ENCODE data around the gene PSORS1C1. TPM values are rescaled to one million over a fixed set of nuclear protein-coding genes. Genes with fewer than 3 reads are reported as not detected.
"Not testable (repeated sequence)": the region's sequence is repeated elsewhere in the genome, so short reads cannot be mapped to it uniquely, and the experiment has no call there.

PSORS1C1 gene, protein sequence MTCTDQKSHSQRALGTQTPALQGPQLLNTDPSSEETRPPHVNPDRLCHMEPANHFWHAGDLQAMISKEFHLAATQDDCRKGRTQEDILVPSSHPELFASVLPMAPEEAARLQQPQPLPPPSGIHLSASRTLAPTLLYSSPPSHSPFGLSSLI
- 0.16 TPM in 1 of 2 replicates, not detected in the other for polyA plus RNA-seq (2014; cell fraction: cytosol; rRNA removed)
- not detected in 2 replicates for polyA plus RNA-seq (2014; cell fraction: nucleus; rRNA removed)

GRCh38 chr6:31114541-31114878, at the start of gene PSORS1C1:
PSORS1C1 (plus strand) TSS chr6:31114800; CDS start chr6:31129633, 14,833 bp downstream.
- no peak for DNase-seq (ENCODE audit: low spot score)

DNA sequence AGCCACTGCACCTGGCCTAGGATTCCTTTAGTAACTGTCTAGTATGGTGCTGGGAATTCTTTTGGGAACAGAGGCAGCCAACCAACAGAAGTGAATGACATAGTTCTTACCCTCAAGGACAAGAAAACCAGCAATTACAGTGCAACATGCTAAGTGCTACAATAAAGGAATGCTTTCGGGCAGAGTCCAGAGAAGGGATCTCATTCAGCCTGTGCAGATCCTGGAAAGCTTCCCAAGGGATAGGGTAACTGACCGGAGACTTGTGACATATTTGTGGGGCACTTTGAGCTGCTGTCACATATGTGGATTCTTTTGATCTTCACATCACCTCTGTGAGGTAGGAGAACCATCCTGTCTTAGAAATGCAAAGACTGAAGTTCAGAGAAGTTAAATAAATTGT, 49.0 kb upstream of the PSORS1C1 start:
- DNase-seq (ENCODE audit: low spot score), result no peak

GRCh38 chr6:31067028-31067427, 47.6 kb upstream of the PSORS1C1 start:
- not testable (repeated sequence) for DNase-seq (ENCODE audit: low spot score)

DNA sequence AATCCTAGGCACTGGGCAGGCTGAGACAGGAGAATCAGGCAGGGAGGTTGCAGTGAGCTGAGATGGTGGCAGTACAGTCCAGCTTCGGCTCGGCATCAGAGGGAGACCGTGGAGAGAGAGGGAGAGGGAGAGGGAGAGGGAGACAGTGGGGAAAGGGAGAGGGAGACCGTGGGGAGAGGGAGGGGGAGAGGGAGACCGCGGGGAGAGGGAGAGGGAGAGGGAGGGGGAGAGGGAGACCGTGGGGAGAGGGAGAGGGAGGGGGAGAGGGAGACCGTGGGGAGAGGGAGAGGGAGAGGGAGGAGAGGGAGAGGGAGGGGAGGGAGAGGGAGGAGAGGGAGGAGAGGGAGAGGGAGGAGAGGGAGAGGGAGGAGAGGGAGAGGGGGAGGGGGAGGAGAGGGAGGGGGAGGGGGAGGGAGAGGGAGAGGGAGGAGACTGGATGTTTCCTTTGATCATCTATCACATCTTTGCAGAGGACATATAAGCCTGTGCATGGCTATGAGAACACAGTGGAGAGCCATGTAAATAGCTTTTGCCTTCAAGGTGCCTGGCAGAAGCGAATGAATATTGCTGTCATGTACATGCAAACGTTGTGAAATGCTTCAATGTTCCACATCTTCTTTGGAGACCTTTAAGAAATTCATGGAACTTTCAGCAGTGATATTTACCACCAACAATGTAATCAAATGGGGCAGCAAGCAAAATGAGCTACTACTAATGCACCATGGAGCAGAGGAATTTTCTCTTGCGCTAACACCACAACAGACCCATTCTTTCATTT, 46.5 kb upstream of the PSORS1C1 start:
- not testable (repeated sequence) for DNase-seq (ENCODE audit: low spot score)

DNA sequence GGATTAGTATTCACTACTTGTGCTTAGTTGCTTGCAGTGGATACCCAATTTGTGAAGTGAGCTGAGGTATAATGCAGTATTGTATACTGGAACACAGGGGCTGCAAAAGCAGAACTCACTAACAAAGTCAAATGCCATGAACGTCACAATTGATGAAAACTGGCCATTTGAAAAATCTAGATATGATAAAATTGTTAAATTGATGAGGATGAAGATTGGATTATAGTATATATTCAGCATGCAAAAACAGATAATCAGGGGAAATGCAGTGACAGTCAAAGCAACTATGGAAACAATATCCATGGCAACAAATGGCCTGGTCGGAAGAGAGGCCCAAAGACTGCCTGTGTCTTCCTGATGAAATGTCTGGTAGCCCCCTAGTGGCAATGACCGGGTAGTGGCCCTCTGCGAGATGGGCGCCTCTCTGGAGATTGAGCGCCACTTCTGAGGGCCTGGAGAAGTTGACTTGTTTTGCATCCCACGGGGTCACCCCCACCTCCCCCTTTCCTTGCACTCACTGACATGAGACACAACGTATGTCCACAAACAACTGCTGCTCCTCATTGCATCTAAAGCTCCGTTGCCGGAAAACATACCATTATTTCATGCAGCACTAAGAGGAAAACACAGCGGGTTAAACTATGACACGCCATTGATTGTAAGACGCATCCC, 45.8 kb upstream of the PSORS1C1 start:
- DNase-seq (ENCODE audit: low spot score), result peak; percentile 69

- no peak for DNase-seq (ENCODE audit: low spot score)
Observed at GRCh38 chr6:31070711-31071197, 43.8 kb upstream of the PSORS1C1 start.

- DNase-seq (ENCODE audit: low spot score), result no peak
Observed at GRCh38 chr6:31074401-31074800, 40.2 kb upstream of the PSORS1C1 start.

DNA sequence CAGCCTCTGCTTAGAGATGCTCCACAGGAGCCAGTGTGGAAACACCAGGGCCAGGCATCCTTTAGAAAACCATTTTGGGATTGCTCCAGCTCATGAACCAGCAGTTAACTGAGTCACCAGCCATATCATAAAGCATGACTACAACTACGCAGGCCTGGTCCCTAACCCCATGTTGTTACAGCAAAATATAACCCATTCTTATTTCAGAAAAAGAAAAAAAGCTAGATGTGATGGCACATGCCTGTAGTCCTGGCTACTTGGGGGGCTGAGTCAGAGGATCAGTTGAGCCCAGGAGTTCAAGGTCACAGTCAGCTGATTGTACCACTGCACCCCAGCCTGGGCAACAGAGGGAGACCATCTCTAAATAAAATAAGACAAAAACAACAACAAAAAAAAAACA, 39.1 kb upstream of the PSORS1C1 start:
- no peak for DNase-seq (ENCODE audit: low spot score)

DNA sequence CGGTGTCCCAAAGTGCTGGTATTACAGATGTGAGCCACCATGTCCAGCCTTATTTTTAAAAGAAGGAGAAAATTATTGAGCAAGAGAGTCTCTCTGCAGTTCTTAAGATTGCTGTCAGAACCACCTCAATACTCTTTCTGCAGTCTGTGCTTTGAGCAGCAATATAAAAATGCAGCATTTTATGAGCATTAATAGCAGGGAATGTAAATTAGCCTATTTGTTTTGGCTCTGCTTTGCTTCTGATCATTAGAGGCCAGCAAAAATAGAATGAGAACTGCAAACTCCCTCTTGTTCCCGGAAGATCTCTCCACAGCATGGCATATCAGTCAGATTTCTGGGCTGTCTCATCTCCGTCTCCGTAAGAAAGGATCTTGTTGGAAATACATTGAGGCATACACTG, 38.0 kb upstream of the PSORS1C1 start:
- DNase-seq (ENCODE audit: low spot score), result no peak

- DNase-seq (ENCODE audit: low spot score), result peak; percentile 63
Observed at GRCh38 chr6:31079656-31080261, 34.8 kb upstream of the PSORS1C1 start.

GRCh38 chr6:31081872-31082271, 32.7 kb upstream of the PSORS1C1 start:
- no peak for DNase-seq (ENCODE audit: low spot score)

DNA sequence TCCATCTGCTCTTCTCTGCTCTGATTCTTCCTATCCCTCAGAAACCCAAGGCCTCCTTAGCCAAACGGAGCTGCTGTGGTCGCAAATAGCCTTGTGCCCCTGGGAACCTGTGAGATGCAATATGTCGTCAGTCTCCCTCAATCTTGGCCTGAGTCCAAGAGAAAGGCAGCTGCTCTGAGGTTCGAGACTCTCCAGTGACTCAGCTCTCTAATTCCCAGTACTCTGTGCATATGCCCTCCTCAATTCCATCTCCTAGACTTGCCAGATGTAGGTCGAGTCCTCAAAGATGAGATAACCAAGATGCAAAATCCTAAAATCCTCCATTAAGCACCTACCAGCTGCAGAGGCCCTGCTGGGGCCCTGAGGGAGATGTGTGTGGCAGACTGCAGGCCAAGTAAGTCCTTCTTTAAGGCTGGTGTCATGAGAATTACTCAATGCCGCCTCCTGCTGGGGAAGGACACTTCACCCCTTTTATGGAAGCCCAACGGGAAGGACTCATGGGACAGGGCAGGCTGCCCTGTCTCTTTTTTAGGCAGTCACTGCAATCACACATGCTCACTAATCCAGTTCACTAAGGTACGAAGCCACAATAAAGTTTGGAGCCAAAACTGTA, 30.8 kb upstream of the PSORS1C1 start:
- DNase-seq (ENCODE audit: low spot score), result peak; percentile 19

DNA sequence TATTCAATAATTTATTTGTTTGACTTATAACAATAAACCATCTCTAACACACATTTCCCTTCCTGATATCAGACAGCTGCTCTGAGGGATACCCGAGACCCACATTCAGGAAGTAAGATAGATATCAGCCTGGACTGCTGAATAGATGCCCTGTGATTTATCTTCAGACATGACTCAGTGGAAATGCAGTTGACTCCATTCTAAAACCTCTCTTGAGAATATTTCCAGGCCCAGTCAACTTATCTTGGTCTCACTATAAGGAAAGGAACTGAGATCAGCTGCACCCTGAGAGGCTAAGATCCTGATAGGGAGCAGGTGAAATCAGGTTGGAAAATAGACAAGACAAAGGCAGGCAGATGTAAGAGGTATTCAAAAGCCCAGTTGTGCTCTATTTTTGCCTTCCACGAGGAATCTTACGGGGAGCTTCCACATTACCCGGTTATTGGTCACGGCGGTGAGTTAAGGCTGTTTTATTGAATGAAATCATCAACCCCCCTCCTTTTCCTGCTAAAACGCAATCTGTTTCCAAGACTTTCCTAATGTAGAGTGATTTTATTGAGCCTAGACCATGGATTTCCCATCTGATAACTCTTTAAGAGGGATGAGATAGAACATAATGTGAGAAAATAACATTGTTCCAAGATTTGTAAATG, 27.7 kb upstream of the PSORS1C1 start:
- DNase-seq (ENCODE audit: low spot score), result no peak

DNA sequence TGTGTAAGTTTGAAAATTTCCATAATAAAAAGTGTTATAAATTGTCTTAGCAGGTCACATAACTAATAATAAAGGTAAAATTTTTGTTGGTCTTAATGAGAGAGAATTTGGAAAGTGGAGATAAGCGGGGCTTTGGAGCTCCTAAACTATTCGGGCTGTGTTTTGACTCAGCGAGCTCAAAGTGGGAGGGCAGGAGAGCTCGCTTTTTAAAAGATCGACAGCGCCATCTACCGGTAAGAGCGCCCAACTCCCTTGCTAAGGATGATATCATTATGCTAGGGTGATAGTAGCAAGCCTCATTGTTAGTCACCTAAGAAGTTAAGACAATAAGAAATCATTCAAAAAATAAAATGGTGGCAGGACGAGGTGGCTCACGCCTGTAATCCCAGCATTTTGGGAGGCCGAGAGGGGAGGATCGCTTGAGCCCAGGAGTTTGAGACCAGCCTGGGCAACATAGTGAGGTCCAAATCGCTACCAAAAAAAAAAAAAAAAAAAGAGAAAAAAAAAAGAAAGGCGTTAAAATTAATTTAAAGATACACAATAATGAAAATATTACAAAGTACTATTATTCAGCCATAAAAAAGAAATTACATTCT, 27.0 kb upstream of the PSORS1C1 start:
- DNase-seq (ENCODE audit: low spot score), result peak; percentile 71

DNA sequence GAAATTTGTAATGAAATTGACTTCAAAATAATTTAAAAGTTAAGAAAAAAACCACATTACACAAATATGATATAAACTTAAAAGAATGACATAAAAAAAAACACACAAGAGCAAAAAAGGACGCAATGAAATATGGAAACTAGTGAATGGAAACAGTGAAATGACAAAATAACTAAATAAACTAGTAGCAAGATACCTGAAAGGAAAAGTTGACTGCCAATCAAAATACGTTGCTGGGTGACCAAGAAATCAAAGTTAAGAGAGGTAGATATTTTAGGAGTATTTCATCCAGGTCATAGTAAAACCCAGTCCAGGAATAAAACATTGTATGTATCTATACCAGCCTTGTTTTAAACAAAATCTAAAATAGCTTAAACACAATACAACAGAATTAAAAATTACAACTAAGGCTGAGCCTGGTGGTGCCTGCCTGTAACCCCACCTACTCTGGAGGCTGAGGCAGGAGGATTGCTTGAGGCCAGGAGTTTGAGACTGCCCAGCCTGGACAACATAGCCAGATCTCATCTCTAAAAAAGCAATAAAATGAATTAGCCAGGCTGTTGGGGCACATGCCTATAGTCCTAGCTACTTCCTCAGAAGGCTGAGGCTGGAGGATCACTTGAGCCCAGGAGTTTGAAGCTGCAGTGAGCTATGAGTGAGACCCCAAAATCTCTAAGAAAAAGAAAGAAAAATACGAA, 24.2 kb upstream of the PSORS1C1 start:
- DNase-seq (ENCODE audit: low spot score), result no peak

GRCh38 chr6:31090973-31091364, 23.6 kb upstream of the PSORS1C1 start:
- DNase-seq (ENCODE audit: low spot score), result no peak

DNA sequence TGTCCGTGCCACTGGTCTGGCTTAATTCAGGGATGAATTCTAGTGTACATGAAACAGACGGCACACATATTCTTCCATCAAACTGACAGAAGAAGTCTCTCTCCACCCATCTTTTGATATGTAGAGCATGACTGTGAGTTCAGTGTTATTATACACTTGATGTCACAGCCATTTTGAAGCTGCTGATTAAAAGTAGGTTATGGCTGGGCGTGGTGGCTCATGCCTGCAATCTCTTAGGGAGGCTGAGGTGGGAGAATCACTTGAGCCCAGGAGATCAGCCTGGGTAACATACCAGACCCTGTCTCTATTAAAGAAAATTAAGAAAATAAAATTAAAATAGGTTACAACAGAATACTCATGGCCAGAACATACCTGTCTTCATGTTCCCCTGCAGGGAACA, 22.9 kb upstream of the PSORS1C1 start:
- DNase-seq (ENCODE audit: low spot score), result no peak

GRCh38 chr6:31092238-31092637, 22.4 kb upstream of the PSORS1C1 start:
- no peak for DNase-seq (ENCODE audit: low spot score)

- no peak for DNase-seq (ENCODE audit: low spot score)
Observed at GRCh38 chr6:31092769-31093505, 21.7 kb upstream of the PSORS1C1 start.

All from SK-N-DZ (cell line).